HepG2 (cell line): Measurements from ENCODE around the gene HCFC1R1. TPM values are rescaled to one million over a fixed set of nuclear protein-coding genes. Genes with fewer than 3 reads are reported as not detected.

Experiments used
- CCDC6 ChIP-seq: sonication (generic); formaldehyde crosslinking; IDR thresholded peaks from 2 replicates; pipeline ENCODE4 v1.8.1; 2022; ENCODE audit warnings: mild to moderate bottlenecking, missing genetic modification reagents, moderate library complexity
- CHCHD3 ChIP-seq: sonication (generic); formaldehyde crosslinking; IDR thresholded peaks from 2 replicates; pipeline ENCODE4 v1.8.0; 2022; ENCODE audit warnings: mild to moderate bottlenecking, missing genetic modification reagents, moderate library complexity
- CREBL2 ChIP-seq: sonication (generic); formaldehyde crosslinking; IDR thresholded peaks from 2 replicates; pipeline ENCODE4 v1.8.1; 2023; ENCODE audit warnings: missing genetic modification reagents, mild to moderate bottlenecking, borderline replicate concordance
- GATAD2A ChIP-seq: IDR thresholded peaks from 2 replicates; pipeline ENCODE4 v1.6.1; 2016
- KAT2B ChIP-seq: fragments of 150-350 bp; IDR thresholded peaks from 2 replicates; pipeline ENCODE4 v1.6.1; 2014; ENCODE audit warnings: low read depth, low read length, borderline replicate concordance
- KAT8 ChIP-seq: IDR thresholded peaks from 2 replicates; pipeline ENCODE4 v1.6.1; 2016; ENCODE audit warnings: missing genetic modification reagents, missing compliant biosample characterization
- MAF1 ChIP-seq: sonication (generic); formaldehyde crosslinking; IDR thresholded peaks from 2 replicates; pipeline ENCODE4 v1.5.0; 2020; ENCODE audit warnings: missing genetic modification reagents, borderline replicate concordance
- MED8 ChIP-seq: sonication (generic); formaldehyde crosslinking; IDR thresholded peaks from 2 replicates; pipeline ENCODE4 v1.8.1; 2023; ENCODE audit warnings: mild to moderate bottlenecking, missing genetic modification reagents; ENCODE audit not compliant: insufficient replicate concordance
- PATZ1 ChIP-seq: sonication (generic); formaldehyde crosslinking; IDR thresholded peaks from 2 replicates; pipeline ENCODE4 v1.4.0; 2020; ENCODE audit warnings: missing genetic modification reagents
- RNF219 ChIP-seq: sonication (generic); formaldehyde crosslinking; IDR thresholded peaks from 2 replicates; pipeline ENCODE4 v1.5.0; 2020; ENCODE audit warnings: mild to moderate bottlenecking, missing genetic modification reagents
- SRSF1 ChIP-seq: fragments of 200-400 bp; formaldehyde crosslinking; optimal IDR thresholded peaks from 2 replicates; pipeline ENCODE3; 2017; ENCODE audit warnings: mild to moderate bottlenecking, low read depth, low read length, moderate library complexity
- SRY ChIP-seq: sonication (generic); formaldehyde crosslinking; IDR thresholded peaks from 2 replicates; pipeline ENCODE4 v1.8.0; 2022; ENCODE audit warnings: mild to moderate bottlenecking, missing genetic modification reagents
- YEATS2 ChIP-seq: sonication (generic); formaldehyde crosslinking; IDR thresholded peaks from 2 replicates; pipeline ENCODE4 v1.4.0; 2020; ENCODE audit warnings: missing genetic modification reagents, borderline replicate concordance
- ZFP36 ChIP-seq: fragments of 150-350 bp; IDR thresholded peaks from 2 replicates; pipeline ENCODE4 v1.6.1; 2018; ENCODE audit warnings: borderline replicate concordance, low read length, low read depth; ENCODE audit not compliant: partially characterized antibody
- ZNF274 ChIP-seq: sonication (generic); formaldehyde crosslinking; IDR thresholded peaks from 2 replicates; pipeline ENCODE4 v1.5.1; 2020; ENCODE audit warnings: mild to moderate bottlenecking, missing genetic modification reagents
- polyA plus RNA-seq, 8 experiments: library from polyadenylated mRNA; depleted of rRNA in 3 of 8; stranded (reverse) in 7 of 8; unstranded in 1 of 8; fragments of >200 nt; fragmentation: Illumina TruSeq in 4 of 8; extraction: Trizol in 4 of 8; gene quantifications; 2 replicates each; pipeline versions ENCODE4 v1.2.1 to v1.2.3, GENCODE V29; 2011 to 2016; ENCODE audit warnings: low read depth in 4 of 8, missing spikeins in 1 of 8, mixed read lengths in 1 of 8; ENCODE audit not compliant: insufficient read depth in 1 of 8
- total RNA-seq, 5 experiments: library from RNA; depleted of rRNA; stranded (reverse); fragments of >200 nt; fragmentation: Illumina TruSeq; extraction: Trizol; gene quantifications; 2 replicates each; pipeline ENCODE4 v1.2.3, GENCODE V29; 2016; ENCODE audit warnings: low read depth in 1 of 5

HCFC1R1 gene
- total and polyA plus RNA-seq, 2 of the 13 experiments (the other 11 are each of a cell fraction or from before 2014, with no cell fraction given), result 13.8 to 16.1 TPM

- TF ChIP-seq CREBL2 (CRISPR knock-in tag) (0 out of 2 replicates have a peak, but pooled peaks have one; percentile 60), ZNF274 (CRISPR knock-in tag) (no peak; the same call in 1 of the 2 replicates), RNF219 (CRISPR knock-in tag) (no peak), MAF1 (0 out of 2 replicates have a peak, but pooled peaks have one; percentile 35), CCDC6 (CRISPR knock-in tag) (no peak; the same call in 1 of the 2 replicates), GATAD2A (CRISPR knock-in tag) (no peak), SRSF1 (no peak), PATZ1 (CRISPR knock-in tag) (peak; percentile 42; the same call in 1 of the 2 replicates), ZFP36 (peak; percentile 77), KAT2B (no peak), YEATS2 (peak; percentile 42; the same call in 1 of the 2 replicates), KAT8 (CRISPR knock-in tag) (peak; percentile 75), MED8 (CRISPR knock-in tag) (peak; percentile 75), CHCHD3 (0 out of 2 replicates have a peak, but pooled peaks have one; percentile 18), SRY (CRISPR knock-in tag) (0 out of 2 replicates have a peak, but pooled peaks have one; percentile 53)
These were observed 43.2 kb downstream of the HCFC1R1 start, which contains the start of gene PKMYT1 (continued) for GRCh38 chr16:2980227-2981176.
